Measurements from ENCODE around the gene RARB. TPM values are rescaled to one million over a fixed set of nuclear protein-coding genes. Genes with fewer than 3 reads are reported as not detected.

RARB gene
- total and polyA plus RNA-seq, 2 donors (not counting 3 experiments of a cell fraction or from before 2014, with no cell fraction given), result 15.3 to 23.4 TPM

GRCh38 chr3:25505581-25505980, 77.5 kb downstream of the RARB start:
- H3K4me2 ChIP-seq (ENCODE audit: insufficient read depth, low read length), result no peak overlapping the region
- no peaks in the 10 kb centered on the region for H4K20me1 ChIP-seq (replicated peaks; ENCODE audit: control insufficient read depth, extremely low read depth, insufficient read depth, low read length)
- no peak overlapping the region for H3K4me3 ChIP-seq (replicated peaks in 1 of 3; ENCODE audit: insufficient read depth in 1 of 3, low read depth in 1 of 3, low read length in 3 of 3)
- no peak overlapping the region for H2AFZ ChIP-seq (ENCODE audit: low read depth, low read length)
- no peak for DNase-seq (ENCODE audit: low read depth, low spot score)
- H3K79me2 ChIP-seq (ENCODE audit: control insufficient read depth, insufficient read depth, low read length), result peaks cover 10% of the 10 kb centered on the region
- peaks cover 0 to 6% of the 10 kb centered on the region in 2 experiments for H3K36me3 ChIP-seq (ENCODE audit: control insufficient read depth in 2 of 2, extremely low read depth in 1 of 2, insufficient read depth in 2 of 2, low read length in 2 of 2)
- ChIA-PET CTCF (interaction anchor here (0.7 kb wide), 2 partner anchors 34 to 44 kb away, joined by 3 to 4 read pairs; no protein-coding TSS in a partner anchor), POLR2A (interaction anchor here (0.7 kb wide), 1 partner anchor 73 kb away, joined by 3 read pairs; no protein-coding TSS in a partner anchor)
- no peaks in the 10 kb centered on the region for H3K9me1 ChIP-seq (replicated peaks; ENCODE audit: control insufficient read depth, extremely low read depth, insufficient read depth, low read length)
- no peak for FAIRE-seq
- intact Hi-C loops (cut with micrococcal nuclease), result no loop called here
- peaks cover 28% of the 10 kb centered on the region for H3K4me1 ChIP-seq (ENCODE audit: control insufficient read depth, extremely low read depth, insufficient read depth, low read length)
- dilution Hi-C loops (cut with MboI; ENCODE audit: extremely low pct_ligation_motif_present, low sequenced_read_pairs), result no loop called here
- H3K9me3 ChIP-seq (replicated peaks; ENCODE audit: control insufficient read depth, insufficient read depth, low read length), result no peaks in the 10 kb centered on the region
- H3K9ac ChIP-seq (replicated peaks; ENCODE audit: extremely low read depth, insufficient read depth, low read length), result no peak overlapping the region
- H3K27ac ChIP-seq (ENCODE audit: insufficient read depth, low read depth, low read length), result no peak overlapping the region
- BruUV-seq (replicated peaks), result no TSS peak
- TF ChIP-seq MAX (IDR thresholded peaks at IDR 0.05; ENCODE audit: insufficient read depth, insufficient read length) (no peak), GATA2 (IDR thresholded peaks at IDR 0.05; ENCODE audit: insufficient read depth, insufficient read length, low read depth, low read length) (no peak), EZH2 (IDR thresholded peaks at IDR 0.05; ENCODE audit: borderline replicate concordance, low read depth, low read length, severe bottlenecking) (no peak), JUN (IDR thresholded peaks at IDR 0.05; ENCODE audit: borderline replicate concordance, insufficient read depth, insufficient read length, low read depth) (no peak), FOS (IDR thresholded peaks at IDR 0.05; ENCODE audit: borderline replicate concordance, insufficient read depth, low read length) (no peak), POLR2AphosphoS5 (IDR thresholded peaks at IDR 0.05; ENCODE audit: insufficient read depth, low read depth, low read length) (no peak), POLR2A (IDR thresholded peaks at IDR 0.05; ENCODE audit: low read depth, low read length) (no peak), CTCF (IDR thresholded peaks at IDR 0.05; ENCODE audit: extremely low read depth in 1 of 2, insufficient read depth in 1 of 2, low read depth in 1 of 2, low read length in 2 of 2) (no peak), MYC (IDR thresholded peaks at IDR 0.05; ENCODE audit: low read depth, low read length) (no peak)
- no peaks in the 10 kb centered on the region for H3K27me3 ChIP-seq (ENCODE audit: control insufficient read depth in 2 of 2, insufficient read depth in 2 of 2, low read length in 2 of 2)
